GM21447 (cell line): Measurements from ENCODE around the gene FAM3C.
"Not testable (repeated sequence)": the region's sequence is repeated elsewhere in the genome, so short reads cannot be mapped to it uniquely, and the experiment has no call there.

Source experiments
- ATAC-seq: cut with Tn5 transposase; IDR thresholded peaks from one replicate; pipeline ENCODE4 v1.9.1; 2021; ENCODE audit not compliant: unreplicated experiment

FAM3C gene

DNA sequence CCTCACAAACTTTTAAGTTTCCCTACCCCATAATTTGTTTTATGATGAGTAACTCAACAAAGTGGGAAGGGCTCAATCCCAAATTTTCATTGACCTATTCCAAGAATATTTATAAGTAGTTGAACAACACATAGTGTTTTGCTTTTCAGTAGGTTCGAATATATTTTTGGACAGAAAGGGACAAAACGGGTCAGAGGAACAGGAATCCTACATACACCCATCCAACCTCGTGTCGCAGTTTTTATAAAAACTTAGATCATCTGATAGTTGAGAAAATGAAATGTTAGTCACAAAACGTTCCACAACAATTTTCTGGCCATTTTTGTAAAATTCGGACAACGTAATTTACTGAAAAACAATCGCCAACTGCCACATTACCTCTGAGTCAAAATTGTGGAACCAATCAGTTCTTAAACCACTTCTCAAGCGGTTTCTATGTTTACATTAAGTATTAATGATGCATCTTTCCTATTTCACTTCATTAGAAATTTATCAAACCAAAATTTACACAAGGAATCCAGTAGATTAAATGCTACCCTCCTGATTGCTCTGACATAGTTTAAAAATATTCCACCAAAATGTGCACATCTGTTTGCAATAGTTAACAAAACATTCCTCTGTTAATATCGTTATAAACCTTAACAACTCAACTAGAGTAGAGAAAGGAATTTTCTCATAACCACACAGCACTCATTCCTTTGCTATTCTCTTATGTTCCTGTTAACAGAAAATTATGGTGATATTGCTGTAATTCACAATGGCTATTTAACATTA is 61.0 kb downstream of the FAM3C start:
- ATAC-seq = no peak

DNA sequence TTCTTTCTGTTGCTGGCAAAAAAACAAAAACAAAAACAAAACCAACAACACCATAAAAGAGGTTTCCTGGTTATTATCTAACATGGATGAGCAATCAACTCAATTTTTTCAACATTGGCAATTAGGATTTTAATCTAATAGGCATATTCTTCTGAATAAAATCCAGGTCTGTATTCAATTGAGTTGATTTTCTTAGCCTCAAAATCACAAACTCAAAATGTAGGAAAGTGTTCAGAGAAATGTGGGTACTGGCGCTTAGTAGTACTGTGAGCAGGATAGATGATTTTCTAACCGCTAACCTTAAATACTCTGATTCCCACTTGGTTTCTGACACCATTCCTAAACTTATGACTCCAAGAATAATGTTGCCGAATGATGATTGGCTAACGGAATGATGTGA is 61.7 kb downstream of the FAM3C start:
- no peak for ATAC-seq

DNA sequence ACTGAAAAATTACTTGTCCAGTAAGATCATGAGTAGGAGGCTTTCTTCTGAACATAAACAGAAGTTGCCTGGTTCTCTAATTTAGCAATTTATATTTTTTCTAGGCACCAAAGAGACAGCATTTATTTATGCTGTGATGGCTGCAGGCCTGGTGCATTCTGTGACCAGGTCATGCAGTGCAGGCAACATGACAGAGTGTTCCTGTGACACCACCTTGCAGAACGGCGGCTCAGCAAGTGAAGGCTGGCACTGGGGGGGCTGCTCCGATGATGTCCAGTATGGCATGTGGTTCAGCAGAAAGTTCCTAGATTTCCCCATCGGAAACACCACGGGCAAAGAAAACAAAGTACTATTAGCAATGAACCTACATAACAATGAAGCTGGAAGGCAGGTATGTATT is 64.5 kb downstream of the FAM3C start:
- ATAC-seq = no peak

DNA sequence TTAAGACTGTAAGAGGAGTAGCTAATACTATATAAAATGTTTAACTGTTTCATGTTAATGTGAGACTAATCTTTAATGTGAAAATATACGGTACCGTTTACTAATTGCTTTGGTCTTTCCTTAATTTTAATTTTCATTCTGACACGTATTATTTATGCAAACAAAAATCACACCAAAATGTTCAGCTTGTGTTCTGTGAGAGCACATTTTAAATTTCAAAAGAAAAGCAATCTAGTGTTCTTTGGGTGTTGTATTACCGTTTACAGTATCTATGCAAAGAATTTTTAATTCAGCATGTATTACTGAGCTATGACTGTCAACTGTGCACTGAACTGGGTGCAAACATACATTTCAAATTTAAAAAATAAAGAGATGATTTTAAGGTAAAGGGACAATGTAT is 65.1 kb downstream of the FAM3C start:
- no peak for ATAC-seq

DNA sequence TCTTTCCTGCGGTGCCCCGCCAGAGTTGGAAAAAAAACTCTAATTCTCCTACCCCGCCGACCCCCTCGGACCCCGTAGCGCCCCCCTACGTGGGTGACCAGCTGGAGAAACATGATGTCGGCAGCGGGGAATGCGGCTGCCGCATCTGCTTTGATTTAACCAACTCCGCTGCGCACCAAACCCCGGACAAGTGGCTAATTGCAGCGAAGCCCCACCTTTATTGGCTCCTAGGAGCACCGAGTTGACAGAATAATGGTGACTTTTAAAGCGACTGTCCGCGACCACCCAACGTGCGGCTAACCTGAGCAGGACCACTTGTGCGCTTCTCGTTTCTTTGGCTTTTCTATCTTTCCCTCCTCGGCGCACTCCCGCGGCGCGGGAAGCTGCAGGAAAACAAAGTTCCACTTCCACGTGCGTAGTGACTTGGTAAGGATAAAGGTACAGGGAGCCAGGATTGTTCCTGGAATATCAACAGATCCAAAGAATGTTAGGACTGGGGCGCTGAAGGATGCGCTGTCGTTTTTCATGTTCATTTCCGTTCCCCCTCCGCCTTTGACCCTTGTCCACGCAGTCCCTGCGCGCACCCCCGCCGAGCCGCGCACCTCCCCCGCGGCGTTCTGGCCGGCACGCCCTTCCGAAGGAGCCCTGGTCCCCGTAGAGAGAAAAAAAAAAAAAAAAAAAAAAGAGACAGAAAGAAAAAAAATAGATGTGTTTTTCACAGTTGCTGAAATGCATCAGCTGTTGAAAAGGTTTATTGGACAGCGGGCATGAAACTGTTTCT is 65.9 kb downstream of the FAM3C start:
- peak; percentile 23 for ATAC-seq

DNA sequence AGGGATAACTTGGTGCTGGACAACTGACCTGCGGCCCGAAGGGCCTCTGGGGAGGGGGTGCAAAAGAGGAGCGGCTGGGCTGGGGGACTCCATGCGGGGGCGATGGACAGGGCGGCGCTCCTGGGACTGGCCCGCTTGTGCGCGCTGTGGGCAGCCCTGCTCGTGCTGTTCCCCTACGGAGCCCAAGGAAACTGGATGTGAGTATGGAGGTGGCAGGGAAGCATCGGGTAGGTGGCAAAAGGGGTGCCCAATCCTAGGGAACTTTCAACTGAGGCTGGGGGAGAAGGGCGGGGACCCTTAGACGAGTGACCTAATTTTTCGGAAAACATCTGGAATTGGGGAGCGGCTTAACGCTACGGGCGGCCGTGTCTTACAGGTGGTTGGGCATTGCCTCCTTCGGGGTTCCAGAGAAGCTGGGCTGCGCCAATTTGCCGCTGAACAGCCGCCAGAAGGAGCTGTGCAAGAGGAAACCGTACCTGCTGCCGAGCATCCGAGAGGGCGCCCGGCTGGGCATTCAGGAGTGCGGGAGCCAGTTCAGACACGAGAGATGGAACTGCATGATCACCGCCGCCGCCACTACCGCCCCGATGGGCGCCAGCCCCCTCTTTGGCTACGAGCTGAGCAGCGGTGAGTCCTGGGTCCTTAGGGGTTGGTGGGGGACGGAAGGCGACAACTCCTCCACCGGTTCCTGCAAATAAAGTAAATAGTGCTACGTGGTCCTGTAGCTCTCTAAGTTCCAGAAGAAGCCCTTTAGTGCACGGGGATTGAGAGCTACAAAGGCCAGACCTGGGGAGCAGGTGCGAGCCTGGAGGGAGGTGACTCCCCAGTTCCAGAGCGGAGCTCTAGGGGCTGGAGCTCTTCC is 66.7 kb downstream of the FAM3C start:
- peak; percentile 70 for ATAC-seq

DNA sequence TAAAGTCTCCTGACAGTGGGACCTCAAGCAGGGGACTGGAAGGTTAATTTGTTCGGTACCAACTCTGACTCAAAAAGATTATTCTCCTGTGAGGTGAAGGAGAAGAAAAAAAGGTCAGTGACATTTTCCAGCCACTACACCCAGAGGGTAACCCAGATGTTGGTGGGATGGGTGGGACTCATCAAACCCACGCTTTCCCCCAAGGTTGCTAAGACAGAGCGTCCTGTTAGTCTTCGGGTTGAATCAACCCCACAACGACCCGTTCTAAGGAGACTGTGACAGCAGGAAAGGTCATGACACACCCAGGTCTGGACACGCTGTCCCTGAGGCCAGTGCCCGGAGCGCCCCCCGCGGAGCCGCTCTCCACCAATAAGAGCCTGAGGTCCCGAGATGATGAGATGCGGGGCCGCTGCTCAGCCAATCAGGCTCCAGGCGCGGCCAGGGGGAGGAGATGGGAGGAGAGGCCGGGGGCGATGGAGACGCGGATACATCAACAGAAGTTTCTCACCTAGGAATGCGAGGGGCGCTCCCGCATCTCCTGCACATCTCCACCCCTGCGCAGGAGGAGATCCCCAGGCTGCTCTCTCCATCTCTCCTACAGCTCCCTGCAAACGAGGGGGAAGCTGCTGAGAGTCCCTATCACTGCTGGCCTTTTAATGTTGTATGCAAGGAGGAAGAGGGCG is 67.5 kb downstream of the FAM3C start, which contains the start of gene WNT16:
WNT16 (plus strand) TSS at position 493 of the 683 bp plus-strand sequence. CDS start 293 bp downstream, outside the sequence.
- ATAC-seq = peak; percentile 12

DNA sequence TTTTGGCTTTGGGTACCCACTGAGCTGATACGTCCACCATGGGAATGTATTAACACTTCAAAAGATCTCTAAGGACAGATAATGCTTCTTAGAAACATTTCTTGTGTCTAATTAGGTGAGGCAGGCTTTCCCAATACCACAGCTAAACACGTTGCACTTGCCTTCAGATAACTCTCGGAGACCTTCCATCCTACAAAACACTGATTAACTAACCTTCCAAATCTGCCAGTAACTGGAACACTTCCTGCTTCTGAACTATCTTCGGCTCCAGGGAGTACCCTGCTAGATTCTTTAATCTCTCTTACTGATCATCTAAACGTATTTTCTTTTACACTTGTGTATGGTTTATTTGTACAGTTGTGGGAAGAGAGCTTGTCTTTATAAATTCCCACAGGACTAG is 68.4 kb downstream of the FAM3C start:
- ATAC-seq = no peak

DNA sequence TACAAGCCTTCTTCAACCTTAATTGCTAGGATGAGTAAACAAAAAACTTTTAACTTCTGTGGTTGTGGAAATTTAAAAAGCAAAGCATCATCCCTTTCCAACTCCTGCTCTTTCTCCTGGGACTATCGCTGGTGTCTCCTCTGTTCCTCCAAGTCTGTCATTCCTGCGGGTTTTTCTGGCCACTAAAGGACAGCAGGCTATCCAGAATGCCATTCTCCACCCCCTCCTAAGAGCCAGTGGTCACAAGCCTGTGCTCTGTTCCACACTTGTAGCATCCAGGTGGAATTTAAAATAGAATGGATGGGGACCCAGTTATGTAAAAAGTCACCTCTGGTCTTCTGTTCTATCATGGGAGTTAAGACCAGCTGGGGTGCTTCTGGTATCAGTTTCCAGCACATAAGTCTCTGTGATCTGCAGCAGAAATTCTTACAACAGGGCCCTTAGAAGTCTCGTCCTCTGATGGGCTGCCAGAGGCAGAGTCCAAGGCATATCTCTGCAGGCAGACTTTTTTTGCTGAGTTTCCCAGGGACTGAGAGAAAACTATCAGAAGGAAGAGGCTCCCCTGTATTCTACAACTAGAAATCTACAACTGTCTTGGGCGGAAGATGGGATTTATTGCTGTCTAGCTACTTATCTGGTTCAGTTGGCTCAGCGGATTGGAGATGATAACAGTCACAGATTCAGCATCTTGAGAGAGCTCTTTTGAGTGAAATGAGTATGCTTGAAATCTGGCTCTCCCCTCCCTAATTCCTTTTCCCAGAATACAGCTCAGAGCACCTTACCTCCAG is 72.4 kb downstream of the FAM3C start:
- ATAC-seq = no peak

DNA sequence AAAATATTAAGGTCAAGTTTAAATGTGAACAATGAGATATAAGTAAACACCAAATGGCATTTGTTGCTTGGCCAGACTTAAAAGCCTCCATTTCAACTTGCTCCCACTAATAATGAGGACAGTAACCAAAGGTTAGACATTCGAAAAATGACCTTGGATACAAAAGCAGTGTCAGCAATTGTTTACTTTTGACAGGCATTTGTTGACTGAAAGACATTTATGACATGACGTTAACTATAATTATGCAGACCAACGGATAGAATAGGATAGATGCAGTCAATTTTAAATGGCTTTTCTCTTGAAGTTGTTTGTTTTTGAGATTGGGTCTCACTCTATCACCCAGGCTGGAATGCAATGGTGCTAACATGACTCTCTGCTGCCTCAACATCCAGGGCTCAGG is 73.6 kb downstream of the FAM3C start:
- ATAC-seq = no peak

DNA sequence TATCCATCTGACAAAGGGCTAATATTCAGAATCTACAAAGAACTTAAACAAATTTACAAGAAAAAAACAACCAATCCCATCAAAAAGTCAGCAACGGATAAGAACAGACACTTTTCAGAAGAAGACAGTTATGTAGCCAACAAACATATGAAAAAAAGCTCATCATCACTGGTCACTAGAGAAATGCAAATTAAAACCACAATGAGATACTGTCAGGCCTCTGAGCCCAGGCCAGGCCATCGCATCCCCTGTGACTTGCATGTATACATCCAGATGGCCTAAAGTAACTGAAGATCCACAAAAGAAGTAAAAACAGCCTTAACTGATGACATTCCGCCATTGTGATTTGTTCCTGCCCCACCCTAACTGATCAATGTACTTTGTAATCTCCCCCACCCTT is 80.9 kb downstream of the FAM3C start:
- not testable (repeated sequence) for ATAC-seq

DNA sequence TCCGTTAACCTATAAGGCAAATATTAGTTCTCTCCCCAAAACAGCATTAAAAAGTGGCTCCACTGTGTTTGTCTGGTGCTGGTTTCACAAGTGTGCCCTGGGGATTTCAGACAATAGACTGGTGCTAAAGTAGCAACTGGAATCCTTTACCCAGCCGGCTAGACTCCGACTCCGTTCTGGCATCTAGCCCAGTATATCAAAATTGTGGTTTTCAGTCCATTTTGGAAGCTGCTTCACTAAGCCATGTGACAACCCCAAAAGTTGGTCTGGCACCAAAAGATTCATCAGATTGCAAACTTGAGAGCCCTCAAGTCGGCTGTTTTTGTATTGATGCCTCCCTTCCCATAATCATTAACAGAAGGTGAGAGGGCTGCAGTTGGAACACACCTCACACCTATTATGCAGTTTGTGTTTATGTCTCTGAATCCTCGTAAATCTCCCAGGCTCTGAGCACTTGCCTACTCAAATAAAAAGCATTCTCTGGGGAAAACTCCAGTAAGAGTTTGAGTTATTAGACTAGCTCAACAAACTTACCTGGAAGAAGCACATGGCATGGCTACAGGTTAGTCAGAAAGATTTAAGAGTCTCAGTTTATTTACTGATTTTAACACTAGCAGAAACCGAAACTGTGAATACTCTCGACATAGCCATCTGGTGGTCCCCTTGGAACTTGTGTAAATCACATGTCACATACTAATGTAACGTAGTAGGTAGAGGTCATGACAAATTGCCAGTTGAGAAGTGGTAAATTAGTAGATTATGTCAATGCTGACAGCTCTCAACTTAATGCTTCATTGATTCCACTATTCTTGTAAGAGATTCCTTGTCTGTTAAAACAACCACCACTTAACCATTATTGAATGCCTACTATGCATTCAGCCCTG is 82.1 kb downstream of the FAM3C start:
- ATAC-seq = peak; percentile 85

DNA sequence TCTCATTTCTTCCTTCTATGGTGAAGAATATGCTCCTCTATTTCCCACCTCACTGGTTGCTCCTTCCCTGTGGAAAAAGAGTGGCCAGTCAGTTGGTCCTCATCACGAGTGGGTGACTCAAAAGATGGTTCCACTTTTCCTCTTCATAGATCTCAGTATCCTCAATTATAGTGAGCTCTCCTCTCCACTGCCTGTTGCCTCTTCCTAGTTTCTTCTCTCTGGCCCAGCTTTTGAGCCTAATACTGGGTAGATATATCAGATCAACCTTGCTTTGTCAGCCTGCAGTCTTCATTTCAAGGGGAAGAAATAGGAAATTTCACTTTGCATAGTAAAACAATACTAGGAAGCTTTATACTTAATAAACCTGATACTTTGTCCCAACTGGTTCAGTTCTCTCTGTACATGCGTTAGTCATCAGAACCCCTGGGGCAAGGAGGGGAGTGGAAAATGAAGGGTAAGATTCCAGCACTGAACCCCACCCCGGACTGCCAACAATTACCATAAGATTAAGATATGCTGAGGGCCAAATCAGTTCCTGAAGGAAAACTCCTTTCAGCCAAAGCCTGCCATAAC is 82.8 kb downstream of the FAM3C start:
- ATAC-seq = peak; percentile 4

DNA sequence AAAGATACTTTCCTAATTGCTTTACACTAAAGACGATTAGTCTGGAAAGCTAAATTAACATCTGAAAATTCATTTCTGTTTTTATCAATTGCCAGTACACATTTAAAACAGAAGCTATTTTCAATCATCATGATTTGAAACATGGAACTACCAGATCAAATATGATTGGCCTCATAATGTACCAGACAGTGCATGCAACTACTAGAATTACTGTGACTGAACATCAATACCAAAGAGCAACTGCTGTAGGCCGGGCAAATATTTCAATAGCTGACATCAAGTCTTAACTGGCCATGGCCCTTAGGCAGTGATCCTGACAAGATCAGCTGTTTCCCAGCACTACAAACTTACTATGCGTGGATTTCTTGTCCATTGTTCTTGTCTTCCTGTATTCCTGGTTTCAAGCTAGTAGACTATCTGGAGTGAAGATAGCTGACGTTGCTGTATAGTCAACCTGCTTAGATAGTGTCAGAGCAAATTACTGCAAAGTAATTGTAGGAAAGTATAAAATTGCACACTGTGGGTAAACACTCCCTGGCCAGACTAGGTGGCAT is 89.0 kb downstream of the FAM3C start:
- no peak for ATAC-seq

DNA sequence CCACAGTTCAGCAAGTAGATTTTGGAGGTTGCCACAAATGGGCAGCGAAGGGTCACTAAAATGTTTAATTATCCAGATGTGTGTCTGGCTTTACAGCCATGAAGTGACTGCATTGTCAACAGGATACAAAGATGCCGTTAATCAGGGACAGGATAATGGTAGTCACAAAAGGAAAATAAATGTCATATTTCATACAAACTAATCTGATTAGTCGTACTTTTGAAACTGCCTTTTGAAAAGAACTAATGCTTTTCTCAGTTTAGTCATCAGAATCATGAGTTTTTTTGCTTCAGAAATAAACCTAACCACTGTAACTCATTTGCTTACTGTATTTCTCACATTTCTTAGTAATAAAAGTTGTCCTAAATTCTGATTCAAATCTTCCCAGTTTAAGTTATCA is 89.5 kb downstream of the FAM3C start:
- no peak for ATAC-seq

DNA sequence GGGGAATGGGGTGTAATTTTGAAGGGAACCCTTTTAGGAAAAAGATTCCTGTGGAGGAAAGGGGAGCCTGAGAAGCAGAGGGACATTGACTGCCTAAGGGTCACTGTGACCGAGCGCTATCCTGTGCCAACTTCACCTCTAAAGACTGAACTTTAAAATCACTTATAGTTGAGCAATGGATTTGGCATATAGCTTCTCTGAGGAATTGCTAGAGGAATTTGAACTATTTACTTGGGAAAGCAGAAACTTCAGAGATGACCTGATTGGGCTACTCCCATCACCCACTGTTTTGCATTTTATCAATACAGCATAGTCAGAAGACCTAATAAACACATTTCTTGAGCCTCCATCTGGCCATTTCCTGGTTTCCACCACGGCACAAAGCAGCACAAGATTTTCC is 91.0 kb downstream of the FAM3C start:
- ATAC-seq = no peak

DNA sequence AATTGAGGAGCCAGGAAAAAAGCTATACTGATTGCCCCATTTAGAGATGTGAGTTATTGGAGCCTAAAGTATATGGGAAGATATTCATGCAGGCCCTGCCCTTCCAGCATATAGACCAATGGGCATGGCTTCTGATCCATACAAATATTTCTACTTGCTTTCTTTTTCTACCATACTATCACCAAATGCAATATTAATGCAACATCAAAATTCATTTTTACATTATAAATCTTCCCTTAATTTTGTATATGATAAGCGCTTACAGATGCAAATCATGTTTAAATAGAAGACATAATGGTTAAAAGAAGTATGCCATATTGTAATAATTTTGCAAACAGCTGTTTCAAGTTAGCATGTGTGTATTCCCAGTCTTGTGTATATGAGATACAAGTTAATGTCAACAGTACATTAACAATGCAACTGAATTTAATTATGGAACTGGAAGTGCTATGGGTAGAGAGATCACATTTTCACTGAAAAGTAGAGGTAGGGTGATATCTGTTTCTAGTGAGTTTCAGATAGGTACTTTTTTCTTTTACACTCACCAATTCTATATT is 91.9 kb downstream of the FAM3C start:
- ATAC-seq = no peak
